ENCODE data around the gene PSORS1C2.

GRCh38 chr6:31161216-31162126 is 22.6 kb upstream of the PSORS1C2 start:
- TF ChIP-seq CTCF (optimal IDR thresholded peaks at IDR 0.05 in 1 of 3, IDR thresholded peaks at IDR 0.05 in 1 of 3, conservative IDR thresholded peaks at IDR 0.05 in 1 of 3; ENCODE audit: extremely low read depth in 1 of 3, insufficient read depth in 2 of 3, low read length in 3 of 3) (no peak), EZH2 (IDR thresholded peaks at IDR 0.05; ENCODE audit: low read length) (no peak)

Data from keratinocyte (primary cell).